Naive thymus-derived CD4-positive, alpha-beta T cell (primary cell): ENCODE measurements around the gene RFX1. TPM values are rescaled to one million over a fixed set of nuclear protein-coding genes. Genes with fewer than 3 reads are reported as not detected.

Experiments used
- ATAC-seq: fragments of 150-1000 bp; cut with Tn5 transposase; 2 replicates; pipeline ENCODE4 v1.10.0; 2021; ENCODE audit warnings: mild to moderate bottlenecking, moderate library complexity
- CTCF ChIA-PET: fragments of 350-600 bp; sonication (Branson Sonifier 250); formaldehyde crosslinking; loops from one replicate; lab custom pipeline; 2021; ENCODE audit warnings: antibody characterized with exemption; lab: Charles Lee
- POLR2A ChIA-PET: fragments of 350-600 bp; sonication (Branson Sonifier 250); formaldehyde crosslinking; loops from one replicate; lab custom pipeline; 2021; ENCODE audit warnings: antibody characterized with exemption, inconsistent platforms; lab: Charles Lee
- DNase-seq, 9 donors: peaks; one replicate each; pipeline versions ENCODE4 v3.0.0 to v3.0.0-alpha.2; 2020 to 2022; ENCODE audit warnings: mixed read lengths in 1 of 9
- H3K27ac ChIP-seq: one replicate; pipeline ENCODE4 v1.7.0; 2013; ENCODE audit warnings: mild to moderate bottlenecking, low read depth, low read length, moderate library complexity
- H3K27me3 ChIP-seq, 2 donors: one replicate each; pipeline ENCODE4 v1.7.0; 2013; ENCODE audit warnings: low read length in 2 of 2, mild to moderate bottlenecking in 2 of 2, moderate library complexity in 2 of 2; ENCODE audit not compliant: control insufficient read depth in 2 of 2, insufficient read depth in 2 of 2
- H3K36me3 ChIP-seq, 3 experiments: 1 replicate in 2 of 3; 2 replicates in 1 of 3; pipeline ENCODE4 v1.7.0; 2013; ENCODE audit warnings: low read length in 3 of 3, mild to moderate bottlenecking in 3 of 3, moderate library complexity in 1 of 3; ENCODE audit not compliant: insufficient read depth in 3 of 3, control insufficient read depth in 2 of 3
- H3K4me1 ChIP-seq, 2 donors: one replicate each; pipeline ENCODE4 v1.7.0; 2013; ENCODE audit warnings: low read length in 2 of 2, mild to moderate bottlenecking in 2 of 2, moderate library complexity in 1 of 2; ENCODE audit not compliant: control insufficient read depth in 2 of 2, insufficient read depth in 2 of 2
- H3K4me3 ChIP-seq: 2 replicates; pipeline ENCODE4 v1.7.0; 2013; ENCODE audit warnings: mild to moderate bottlenecking, low read length
- H3K9me3 ChIP-seq, 3 experiments: 1 replicate in 2 of 3; 2 replicates in 1 of 3; pipeline ENCODE4 v1.7.0; 2013; ENCODE audit warnings: low read length in 3 of 3; ENCODE audit not compliant: control insufficient read depth in 2 of 3
- H3K27ac Mint-ChIP-seq, 9 donors: one replicate each; pipeline ENCODE4 v1.8.0; 2020 to 2022; ENCODE audit warnings: mixed read lengths in 9 of 9, mild to moderate bottlenecking in 8 of 9, moderate library complexity in 5 of 9, inconsistent platforms in 2 of 9
- H3K27me3 Mint-ChIP-seq, 5 donors: one replicate each; pipeline ENCODE4 v1.8.0; 2021 to 2022; ENCODE audit warnings: mixed read lengths in 5 of 5, mild to moderate bottlenecking in 1 of 5
- H3K36me3 Mint-ChIP-seq, 5 donors: one replicate each; pipeline ENCODE4 v1.8.0; 2020 to 2022; ENCODE audit warnings: mixed read lengths in 5 of 5, mild to moderate bottlenecking in 3 of 5, inconsistent platforms in 1 of 5
- H3K4me1 Mint-ChIP-seq, 7 donors: one replicate each; pipeline ENCODE4 v1.8.0; 2020 to 2022; ENCODE audit warnings: mixed read lengths in 7 of 7, mild to moderate bottlenecking in 3 of 7, inconsistent platforms in 1 of 7
- H3K4me3 Mint-ChIP-seq, 10 donors: one replicate each; pipeline ENCODE4 v1.8.0; 2020 to 2022; ENCODE audit warnings: mild to moderate bottlenecking in 10 of 10, mixed read lengths in 10 of 10, moderate library complexity in 6 of 10, inconsistent platforms in 2 of 10
- H3K9me3 Mint-ChIP-seq, 11 donors: one replicate each; pipeline ENCODE4 v1.8.0; 2020 to 2022; ENCODE audit warnings: mixed read lengths in 11 of 11, mild to moderate bottlenecking in 4 of 11, inconsistent platforms in 1 of 11, moderate library complexity in 1 of 11
- intact Hi-C, 2 donors: fragments of 100-400 bp; cut with micrococcal nuclease; formaldehyde crosslinking; loops; one replicate each; pipeline ENCODE4 v1.15.1; 2023
- polyA plus RNA-seq, 2 donors: library from polyadenylated mRNA; unstranded; fragments of 300-500 nt; fragmentation: Illumina TruSeq; gene quantifications; one replicate each; pipeline ENCODE4 v1.2.3, GENCODE V29; 2021
- total RNA-seq, 6 experiments: library from RNA in 5 of 6; stranded (reverse) in 5 of 6; gene quantifications; 1 replicate in 5 of 6; 2 replicates in 1 of 6; pipeline ENCODE4 v1.2.3 and lab custom pipeline; 2021 to 2026

The RFX1 gene
- total and polyA plus RNA-seq, 7 experiments from 2014 or later, result 1.0 to 23.5 (median 17.6) TPM

- no peak for DNase-seq
- Histone ChIP-seq H3K4me1 (no peaks in the 10 kb centered on the region), H3K36me3 (no peaks in the 10 kb centered on the region), H3K4me3 (no peak within 1 kb of the TSS), H3K27me3 (no peaks in the 10 kb centered on the region), H3K27ac (no peak within 1 kb of the TSS), H3K9me3 (no peaks in the 10 kb centered on the region)
- peak within 1 kb of the TSS in 2 of 9 donors; percentile 44 to 63 for H3K27ac Mint-ChIP-seq
- intact Hi-C loops, result no loop called here
- H3K36me3 Mint-ChIP-seq, result no peaks in the 10 kb centered on the region
- peaks cover 0 to 3% (median 0%) of the 10 kb centered on the region in 11 donors for H3K9me3 Mint-ChIP-seq
- no peak for ATAC-seq
- no peak within 1 kb of the TSS for H3K4me3 Mint-ChIP-seq
- H3K4me1 Mint-ChIP-seq, result peaks cover 2 to 11% (median 7%) of the 10 kb centered on the region in 7 donors
- ChIA-PET CTCF (interaction anchor here (0.6 kb wide), 1 partner anchor 67 kb away, joined by 3 read pairs; no protein-coding TSS in a partner anchor), POLR2A (no interaction called here)
- H3K27me3 Mint-ChIP-seq, result peaks cover 0 to 13% (median 5%) of the 10 kb centered on the region in 5 donors
Observed at GRCh38 chr19:13938301-13939064, 67.6 kb downstream of the RFX1 start, which contains the start of gene PODNL1. Gene PODNL1 (minus strand): TSS chr19:13938417. CDS start chr19:13938181, 236 bp downstream.

GRCh38 chr19:13937479-13938300 is 68.4 kb downstream of the RFX1 start:
- H3K36me3 Mint-ChIP-seq, result no peaks in the 10 kb centered on the region
- DNase-seq (no peak), ATAC-seq (no peak)
- H3K27me3 Mint-ChIP-seq, result peaks cover 0 to 13% (median 5%) of the 10 kb centered on the region in 5 donors
- Histone ChIP-seq H3K36me3 (no peaks in the 10 kb centered on the region), H3K27me3 (no peaks in the 10 kb centered on the region), H3K27ac (no peak overlapping the region), H3K4me3 (no peak overlapping the region), H3K9me3 (no peaks in the 10 kb centered on the region), H3K4me1 (no peaks in the 10 kb centered on the region)
- H3K27ac Mint-ChIP-seq, result peak overlapping the region in 2 of 9 donors; percentile 44 to 63
- ChIA-PET CTCF (interaction anchor here (0.6 kb wide), 1 partner anchor 66 kb away, joined by 3 read pairs; no protein-coding TSS in a partner anchor), POLR2A (interaction anchor here (0.5 kb wide), 1 partner anchor 76 kb away, joined by 3 read pairs; no protein-coding TSS in a partner anchor)
- peaks cover 0 to 3% (median 0%) of the 10 kb centered on the region in 11 donors for H3K9me3 Mint-ChIP-seq
- H3K4me1 Mint-ChIP-seq, result peaks cover 2 to 14% (median 7%) of the 10 kb centered on the region in 7 donors
- intact Hi-C loops, result no loop called here
- H3K4me3 Mint-ChIP-seq, result no peak overlapping the region

- Mint-ChIP-seq H3K4me3 (no peak overlapping the region), H3K4me1 (peaks cover 2 to 14% (median 7%) of the 10 kb centered on the region in 7 donors), H3K9me3 (peaks cover 0 to 3% (median 0%) of the 10 kb centered on the region in 11 donors), H3K27ac (no peak overlapping the region), H3K27me3 (peaks cover 0 to 13% (median 5%) of the 10 kb centered on the region in 5 donors), H3K36me3 (no peaks in the 10 kb centered on the region)
- no peaks in the 10 kb centered on the region for H3K27me3 ChIP-seq
- H3K9me3 ChIP-seq, result no peaks in the 10 kb centered on the region
- no peak overlapping the region for H3K4me3 ChIP-seq
- ATAC-seq (no peak), DNase-seq (no peak)
- intact Hi-C loops, result no loop called here
- peaks cover 0 to 5% (median 0%) of the 10 kb centered on the region in 3 experiments for H3K36me3 ChIP-seq
- CTCF ChIA-PET, result interaction anchor here (0.6 to 1.0 kb wide), 2 partner anchors 11 to 37 kb away, joined by 4 to 5 read pairs; no protein-coding TSS in a partner anchor
- H3K4me1 ChIP-seq, result no peaks in the 10 kb centered on the region
- no peak overlapping the region for H3K27ac ChIP-seq
- POLR2A ChIA-PET, result interaction anchor here (0.6 kb wide), 1 partner anchor 33 kb away, joined by 4 read pairs; no protein-coding TSS in a partner anchor
Observed at GRCh38 chr19:13935765-13936510, 70.2 kb downstream of the RFX1 start.

- no peaks in the 10 kb centered on the region for H3K27me3 ChIP-seq
- no peaks in the 10 kb centered on the region for H3K36me3 Mint-ChIP-seq
- H3K4me1 Mint-ChIP-seq, result peaks cover 2 to 14% (median 7%) of the 10 kb centered on the region in 7 donors
- ChIA-PET CTCF (interaction anchor here (0.6 to 1.2 kb wide), 2 partner anchors 66 to 124 kb away, joined by 3 read pairs; no protein-coding TSS in a partner anchor), POLR2A (interaction anchor here (0.5 kb wide), 1 partner anchor 121 kb away, joined by 3 read pairs; no protein-coding TSS in a partner anchor)
- H3K4me3 ChIP-seq, result no peak overlapping the region
- peak overlapping the region in 1 of 9 donors; percentile 1 for H3K27ac Mint-ChIP-seq
- peaks cover 0 to 3% (median 0%) of the 10 kb centered on the region in 11 donors for H3K9me3 Mint-ChIP-seq
- peaks cover 0 to 13% (median 5%) of the 10 kb centered on the region in 5 donors for H3K27me3 Mint-ChIP-seq
- no peaks in the 10 kb centered on the region for H3K9me3 ChIP-seq
- no peak for DNase-seq
- no peak for ATAC-seq
- no peak overlapping the region for H3K27ac ChIP-seq
- H3K36me3 ChIP-seq, result peaks cover 0 to 8% (median 0%) of the 10 kb centered on the region in 3 experiments
- no peaks in the 10 kb centered on the region for H3K4me1 ChIP-seq
- intact Hi-C loops, result no loop called here
- no peak overlapping the region for H3K4me3 Mint-ChIP-seq
Observed at GRCh38 chr19:13934785-13935109, 71.4 kb downstream of the RFX1 start.

- Histone ChIP-seq H3K4me3 (no peak overlapping the region), H3K36me3 (peaks cover 0 to 11% (median 0%) of the 10 kb centered on the region in 3 experiments), H3K9me3 (no peaks in the 10 kb centered on the region), H3K27me3 (no peaks in the 10 kb centered on the region), H3K27ac (no peak overlapping the region), H3K4me1 (no peaks in the 10 kb centered on the region)
- ChIA-PET CTCF (interaction anchor here (1.3 to 1.5 kb wide), 2 partner anchors 72 to 141 kb away, joined by 4 to 7 read pairs; no protein-coding TSS in a partner anchor), POLR2A (interaction anchor here (0.6 to 1.4 kb wide), 3 partner anchors 54 to 559 kb away, joined by 3 to 6 read pairs (median 4); partner anchors contain the start of gene IL27RA)
- ATAC-seq, result no peak
- peaks cover 0 to 13% (median 4%) of the 10 kb centered on the region in 5 donors for H3K27me3 Mint-ChIP-seq
- no peak for DNase-seq
- H3K36me3 Mint-ChIP-seq, result peaks cover 0 to 4% (median 0%) of the 10 kb centered on the region in 5 donors
- intact Hi-C loops, result no loop called here
- peaks cover 0 to 3% (median 0%) of the 10 kb centered on the region in 11 donors for H3K9me3 Mint-ChIP-seq
- H3K4me1 Mint-ChIP-seq, result peaks cover 2 to 14% (median 9%) of the 10 kb centered on the region in 7 donors
- no peak overlapping the region for H3K4me3 Mint-ChIP-seq
- H3K27ac Mint-ChIP-seq, result no peak overlapping the region
Observed at GRCh38 chr19:13932911-13933393, 73.2 kb downstream of the RFX1 start.
